AG04449 (cell line): ENCODE data around the gene WNT5B.

Source experiments
- CTCF ChIA-PET: fragments of 350-600 bp; formaldehyde crosslinking; extraction: SDS; loops from one replicate; lab custom pipeline; 2021; ENCODE audit warnings: antibody characterized with exemption; lab: Yijun Ruan, JAX
- POLR2A ChIA-PET: fragments of 400-600, 350-600 bp; formaldehyde crosslinking; extraction: SDS; loops from one replicate; lab custom pipeline; 2020; ENCODE audit warnings: antibody characterized with exemption, inconsistent platforms; lab: Yijun Ruan, JAX
- DNase-seq: peaks from one replicate; pipeline ENCODE4 v3.0.0-alpha.2; 2010; ENCODE audit warnings: low read depth, low spot score
- H3K4me3 ChIP-seq: 2 replicates; pipeline ENCODE4 v1.5.1; 2011; ENCODE audit warnings: low read depth, mild to moderate bottlenecking, control low read depth, low read length
- TF ChIP-seq, protein P1 (sequence below): IDR thresholded peaks from one replicate; pipeline ENCODE4 v1.5.1; 2011; ENCODE audit warnings: mild to moderate bottlenecking, moderate library complexity, low read length, control low read depth, inconsistent platforms; ENCODE audit not compliant: insufficient read depth; ENCODE audit errors: missing control alignments

WNT5B gene

GRCh38 chr12:1604464-1604863 lies 24.6 kb upstream of the WNT5B start:
- no peak for DNase-seq
- POLR2A ChIA-PET = no interaction called here
- CTCF ChIA-PET = interaction anchor here (1.0 to 2.4 kb wide), 4 partner anchors 12 to 655 kb away, joined by 3 to 18 read pairs (median 6); partner anchors contain the start of gene RAD52
- H3K4me3 ChIP-seq = no peak overlapping the region
- TF ChIP-seq, protein P1, sequence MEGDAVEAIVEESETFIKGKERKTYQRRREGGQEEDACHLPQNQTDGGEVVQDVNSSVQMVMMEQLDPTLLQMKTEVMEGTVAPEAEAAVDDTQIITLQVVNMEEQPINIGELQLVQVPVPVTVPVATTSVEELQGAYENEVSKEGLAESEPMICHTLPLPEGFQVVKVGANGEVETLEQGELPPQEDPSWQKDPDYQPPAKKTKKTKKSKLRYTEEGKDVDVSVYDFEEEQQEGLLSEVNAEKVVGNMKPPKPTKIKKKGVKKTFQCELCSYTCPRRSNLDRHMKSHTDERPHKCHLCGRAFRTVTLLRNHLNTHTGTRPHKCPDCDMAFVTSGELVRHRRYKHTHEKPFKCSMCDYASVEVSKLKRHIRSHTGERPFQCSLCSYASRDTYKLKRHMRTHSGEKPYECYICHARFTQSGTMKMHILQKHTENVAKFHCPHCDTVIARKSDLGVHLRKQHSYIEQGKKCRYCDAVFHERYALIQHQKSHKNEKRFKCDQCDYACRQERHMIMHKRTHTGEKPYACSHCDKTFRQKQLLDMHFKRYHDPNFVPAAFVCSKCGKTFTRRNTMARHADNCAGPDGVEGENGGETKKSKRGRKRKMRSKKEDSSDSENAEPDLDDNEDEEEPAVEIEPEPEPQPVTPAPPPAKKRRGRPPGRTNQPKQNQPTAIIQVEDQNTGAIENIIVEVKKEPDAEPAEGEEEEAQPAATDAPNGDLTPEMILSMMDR = no peak

GRCh38 chr12:1605129-1606020 lies 23.7 kb upstream of the WNT5B start:
- TF ChIP-seq, protein P1 = peak; percentile 60
- POLR2A ChIA-PET = interaction anchor here (1.0 kb wide), 1 partner anchor 20 kb away, joined by 4 read pairs; no protein-coding TSS in a partner anchor

DNA sequence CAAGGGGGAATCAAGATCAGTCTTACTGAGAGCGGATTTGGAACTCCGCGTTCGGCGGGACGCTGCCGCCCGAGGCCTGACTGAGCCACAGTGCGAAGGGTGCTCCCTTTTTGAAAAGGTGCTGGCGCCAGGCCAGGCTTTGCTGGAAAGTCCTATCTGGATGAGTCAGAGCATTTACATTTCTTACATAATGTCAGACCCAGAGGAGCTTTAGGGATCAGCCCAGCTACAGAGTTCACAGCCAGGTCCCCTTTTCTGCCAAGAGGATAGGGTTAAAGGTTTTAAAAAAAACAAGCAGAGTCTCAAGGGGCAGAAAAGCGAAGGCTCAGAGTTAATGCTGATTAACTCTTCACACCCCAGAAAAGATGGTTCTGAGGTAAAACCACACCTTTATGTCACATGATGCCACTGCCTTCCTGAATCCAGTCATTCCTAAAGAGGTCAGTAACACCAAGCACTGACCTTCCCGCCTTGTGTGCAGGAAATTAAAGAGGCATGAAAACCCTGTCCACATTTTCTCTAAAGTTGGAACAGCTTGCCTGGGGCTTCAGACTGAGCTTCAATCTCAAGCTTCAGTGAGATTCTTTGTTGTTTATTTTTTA lies 22.9 kb upstream of the WNT5B start:
- peak overlapping the region; percentile 45 for H3K4me3 ChIP-seq
- TF ChIP-seq, protein P1 = no peak
- no peak for DNase-seq
- ChIA-PET CTCF (interaction anchor here (1.0 to 2.4 kb wide), 12 partner anchors 9 to 657 kb away, joined by 3 to 18 read pairs (median 3); partner anchors contain the start of gene RAD52), POLR2A (interaction anchor here (0.6 to 1.0 kb wide), 2 partner anchors 19 to 37 kb away, joined by 3 to 4 read pairs; no protein-coding TSS in a partner anchor)

More at GRCh38 chr12:1605129-1606020, 23.7 kb upstream of the WNT5B start:
- CTCF ChIA-PET = interaction anchor here (0.6 to 2.4 kb wide), 14 partner anchors 9 to 656 kb away, joined by 3 to 18 read pairs (median 3); partner anchors contain the start of gene RAD52
- DNase-seq = no peak
- H3K4me3 ChIP-seq = peak overlapping the region; percentile 45

- DNase-seq = no peak
- ChIA-PET POLR2A (no interaction called here), CTCF (interaction anchor here (1.0 to 1.5 kb wide), 2 partner anchors 9 to 21 kb away, joined by 3 to 4 read pairs; partner anchors contain the start of gene WNT5B)
- TF ChIP-seq, protein P1 = no peak
- no peak overlapping the region for H3K4me3 ChIP-seq
Measured at GRCh38 chr12:1607940-1608712, 20.9 kb upstream of the WNT5B start.

GRCh38 chr12:1608713-1609119 lies 20.3 kb upstream of the WNT5B start:
- DNase-seq = no peak
- TF ChIP-seq, protein P1 = no peak
- no peak overlapping the region for H3K4me3 ChIP-seq
- CTCF ChIA-PET = interaction anchor here (1.0 to 1.5 kb wide), 2 partner anchors 9 to 21 kb away, joined by 3 to 4 read pairs; partner anchors contain the start of gene WNT5B
- POLR2A ChIA-PET = no interaction called here
